ENCODE results near the gene CDR2.

DNA sequence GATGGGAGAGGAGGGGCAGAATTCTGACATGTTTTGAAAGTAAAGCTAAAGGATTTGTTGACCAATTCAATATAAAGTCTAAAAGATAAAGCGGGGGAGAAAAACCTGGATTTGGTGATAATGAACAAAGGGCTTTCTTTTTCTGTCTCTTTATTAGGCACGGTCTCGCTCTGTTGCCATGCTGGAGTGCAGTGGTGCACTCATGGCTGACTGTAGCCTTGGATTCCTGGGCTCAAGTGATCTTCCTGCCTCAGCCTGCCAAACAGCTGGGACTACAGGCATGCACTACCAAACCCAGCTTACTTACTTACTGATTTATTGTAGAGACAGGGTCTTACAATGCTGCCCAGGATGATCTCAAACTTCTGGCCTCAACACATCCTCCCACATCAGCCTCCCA is 7.5 kb downstream of the CDR2 start:
- TF ChIP-seq, protein P1, sequence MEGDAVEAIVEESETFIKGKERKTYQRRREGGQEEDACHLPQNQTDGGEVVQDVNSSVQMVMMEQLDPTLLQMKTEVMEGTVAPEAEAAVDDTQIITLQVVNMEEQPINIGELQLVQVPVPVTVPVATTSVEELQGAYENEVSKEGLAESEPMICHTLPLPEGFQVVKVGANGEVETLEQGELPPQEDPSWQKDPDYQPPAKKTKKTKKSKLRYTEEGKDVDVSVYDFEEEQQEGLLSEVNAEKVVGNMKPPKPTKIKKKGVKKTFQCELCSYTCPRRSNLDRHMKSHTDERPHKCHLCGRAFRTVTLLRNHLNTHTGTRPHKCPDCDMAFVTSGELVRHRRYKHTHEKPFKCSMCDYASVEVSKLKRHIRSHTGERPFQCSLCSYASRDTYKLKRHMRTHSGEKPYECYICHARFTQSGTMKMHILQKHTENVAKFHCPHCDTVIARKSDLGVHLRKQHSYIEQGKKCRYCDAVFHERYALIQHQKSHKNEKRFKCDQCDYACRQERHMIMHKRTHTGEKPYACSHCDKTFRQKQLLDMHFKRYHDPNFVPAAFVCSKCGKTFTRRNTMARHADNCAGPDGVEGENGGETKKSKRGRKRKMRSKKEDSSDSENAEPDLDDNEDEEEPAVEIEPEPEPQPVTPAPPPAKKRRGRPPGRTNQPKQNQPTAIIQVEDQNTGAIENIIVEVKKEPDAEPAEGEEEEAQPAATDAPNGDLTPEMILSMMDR (IDR thresholded peaks at IDR 0.05), result no peak
- TF ChIP-seq POLR2A (IDR thresholded peaks at IDR 0.05), result no peak

Data from heart left ventricle (tissue), 13 donors.